ENCODE measurements around the gene WDSUB1. TPM values are rescaled to one million over a fixed set of nuclear protein-coding genes. Genes with fewer than 3 reads are reported as not detected.

Gene WDSUB1
- polyA plus RNA-seq, 1 of the 3 experiments (the other 2 are of a cell fraction) = 5.3 TPM

DNA sequence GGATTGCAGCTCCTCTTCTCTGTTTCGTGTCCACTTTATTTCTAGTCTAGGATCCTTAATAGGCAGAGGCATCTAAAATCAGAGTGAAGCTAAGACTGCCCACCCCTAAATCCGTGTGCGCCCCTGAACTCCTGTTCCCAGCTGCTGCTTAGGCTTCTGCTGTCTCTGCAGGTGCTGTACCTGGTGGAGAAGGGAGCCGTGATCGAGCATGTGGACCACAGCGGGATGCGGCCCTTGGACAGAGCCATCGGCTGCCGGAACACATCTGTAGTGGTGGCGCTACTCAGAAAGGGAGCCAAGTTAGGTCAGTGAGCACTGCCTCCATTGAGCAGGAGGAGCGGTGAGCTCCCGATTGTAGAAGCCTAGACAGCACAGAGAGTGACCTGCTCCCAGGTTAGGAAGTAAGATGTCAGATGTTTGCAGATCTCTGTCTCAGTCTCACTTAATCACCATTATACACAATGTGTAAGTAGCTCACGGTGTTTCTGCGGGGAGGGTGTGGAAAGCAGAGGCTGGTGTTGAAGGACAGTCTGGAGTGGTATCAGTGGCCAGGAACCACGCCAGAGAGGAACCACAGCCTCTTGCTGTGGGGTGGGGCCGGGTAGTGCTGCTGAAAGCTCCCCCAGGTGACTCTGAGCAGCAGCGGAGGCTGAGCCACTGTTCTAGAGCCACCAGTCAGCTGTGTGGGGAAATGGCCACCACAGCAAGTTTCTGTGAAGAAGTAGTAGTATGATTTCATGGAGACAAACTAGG lies 62.3 kb downstream of the WDSUB1 start:
- ChIA-PET POLR2A (interaction anchor here (0.6 kb wide), 1 partner anchor 20 kb away, joined by 3 read pairs; no protein-coding TSS in a partner anchor), CTCF (interaction anchor here (0.6 to 1.7 kb wide), 4 partner anchors 9 to 1318 kb away, joined by 3 to 4 read pairs (median 3); no protein-coding TSS in a partner anchor)
- Histone ChIP-seq H3K4me2 (no peak overlapping the region), H3K27me3 (ENCODE audit: insufficient read depth) (no peaks in the 10 kb centered on the region), H3K9ac (no peak overlapping the region), H2AFZ (ENCODE audit: low read depth) (no peak overlapping the region), H3K4me1 (ENCODE audit: control insufficient read depth in 1 of 2, insufficient read depth in 2 of 2, low read depth in 1 of 2, low read length in 1 of 2) (no peaks in the 10 kb centered on the region; a peak in 1 of 4 replicates), H3F3A (replicated peaks; ENCODE audit: insufficient read depth) (peaks cover 4% of the 10 kb centered on the region), H3K4me3 (ENCODE audit: low read depth in 2 of 2, low read length in 1 of 2) (no peak overlapping the region), H3K79me2 (ENCODE audit: insufficient read depth) (no peaks in the 10 kb centered on the region), H3K9me3 (no peaks in the 10 kb centered on the region), H4K20me1 (ENCODE audit: insufficient read depth) (no peaks in the 10 kb centered on the region), H3K36me3 (replicated peaks in 1 of 2; ENCODE audit: control insufficient read depth in 1 of 2, insufficient read depth in 2 of 2, low read length in 1 of 2) (peaks cover 12 to 70% of the 10 kb centered on the region in 2 experiments), H3K9me2 (no peaks in the 10 kb centered on the region), H3K27ac (ENCODE audit: low read depth in 2 of 2, low read length in 1 of 2) (no peak overlapping the region)
- WGBS (ENCODE audit: low lambda C conversion rate) = 95% methylated on average over 16 of the region's 17 CpGs
- no peak for DNase-seq
- TF ChIP-seq, protein P1, sequence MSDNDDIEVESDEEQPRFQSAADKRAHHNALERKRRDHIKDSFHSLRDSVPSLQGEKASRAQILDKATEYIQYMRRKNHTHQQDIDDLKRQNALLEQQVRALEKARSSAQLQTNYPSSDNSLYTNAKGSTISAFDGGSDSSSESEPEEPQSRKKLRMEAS (IDR thresholded peaks at IDR 0.05; ENCODE audit: low read depth) = no peak
- TF ChIP-seq TCF12 (IDR thresholded peaks at IDR 0.05) (no peak), POLR2AphosphoS5 (IDR thresholded peaks at IDR 0.05; ENCODE audit: low read depth, low read length) (no peak), SIN3A (IDR thresholded peaks at IDR 0.05; ENCODE audit: borderline replicate concordance, low read depth, low read length) (no peak), RAD21 (IDR thresholded peaks at IDR 0.05; ENCODE audit: low read length) (no peak), FOSL2 (IDR thresholded peaks at IDR 0.05; ENCODE audit: borderline replicate concordance, low read depth) (no peak), NRF1 (IDR thresholded peaks at IDR 0.05; ENCODE audit: low read depth, low read length) (no peak), ELF1 (IDR thresholded peaks at IDR 0.05) (no peak), TEAD4 (IDR thresholded peaks at IDR 0.05; ENCODE audit: borderline replicate concordance, insufficient read depth) (no peak), MXI1 (IDR thresholded peaks at IDR 0.05; ENCODE audit: low read depth, low read length) (no peak), CHD2 (IDR thresholded peaks at IDR 0.05; ENCODE audit: low read length, partially characterized antibody) (no peak)
- TF ChIP-seq, protein P2, sequence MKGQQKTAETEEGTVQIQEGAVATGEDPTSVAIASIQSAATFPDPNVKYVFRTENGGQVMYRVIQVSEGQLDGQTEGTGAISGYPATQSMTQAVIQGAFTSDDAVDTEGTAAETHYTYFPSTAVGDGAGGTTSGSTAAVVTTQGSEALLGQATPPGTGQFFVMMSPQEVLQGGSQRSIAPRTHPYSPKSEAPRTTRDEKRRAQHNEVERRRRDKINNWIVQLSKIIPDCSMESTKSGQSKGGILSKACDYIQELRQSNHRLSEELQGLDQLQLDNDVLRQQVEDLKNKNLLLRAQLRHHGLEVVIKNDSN (IDR thresholded peaks at IDR 0.05; ENCODE audit: borderline replicate concordance, low read depth) = no peak
- TF ChIP-seq, protein P3, sequence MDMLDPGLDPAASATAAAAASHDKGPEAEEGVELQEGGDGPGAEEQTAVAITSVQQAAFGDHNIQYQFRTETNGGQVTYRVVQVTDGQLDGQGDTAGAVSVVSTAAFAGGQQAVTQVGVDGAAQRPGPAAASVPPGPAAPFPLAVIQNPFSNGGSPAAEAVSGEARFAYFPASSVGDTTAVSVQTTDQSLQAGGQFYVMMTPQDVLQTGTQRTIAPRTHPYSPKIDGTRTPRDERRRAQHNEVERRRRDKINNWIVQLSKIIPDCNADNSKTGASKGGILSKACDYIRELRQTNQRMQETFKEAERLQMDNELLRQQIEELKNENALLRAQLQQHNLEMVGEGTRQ (IDR thresholded peaks at IDR 0.05; ENCODE audit: borderline replicate concordance, low read depth, low read length) = no peak
- TF ChIP-seq, protein P4, sequence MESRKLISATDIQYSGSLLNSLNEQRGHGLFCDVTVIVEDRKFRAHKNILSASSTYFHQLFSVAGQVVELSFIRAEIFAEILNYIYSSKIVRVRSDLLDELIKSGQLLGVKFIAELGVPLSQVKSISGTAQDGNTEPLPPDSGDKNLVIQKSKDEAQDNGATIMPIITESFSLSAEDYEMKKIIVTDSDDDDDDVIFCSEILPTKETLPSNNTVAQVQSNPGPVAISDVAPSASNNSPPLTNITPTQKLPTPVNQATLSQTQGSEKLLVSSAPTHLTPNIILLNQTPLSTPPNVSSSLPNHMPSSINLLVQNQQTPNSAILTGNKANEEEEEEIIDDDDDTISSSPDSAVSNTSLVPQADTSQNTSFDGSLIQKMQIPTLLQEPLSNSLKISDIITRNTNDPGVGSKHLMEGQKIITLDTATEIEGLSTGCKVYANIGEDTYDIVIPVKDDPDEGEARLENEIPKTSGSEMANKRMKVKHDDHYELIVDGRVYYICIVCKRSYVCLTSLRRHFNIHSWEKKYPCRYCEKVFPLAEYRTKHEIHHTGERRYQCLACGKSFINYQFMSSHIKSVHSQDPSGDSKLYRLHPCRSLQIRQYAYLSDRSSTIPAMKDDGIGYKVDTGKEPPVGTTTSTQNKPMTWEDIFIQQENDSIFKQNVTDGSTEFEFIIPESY (IDR thresholded peaks at IDR 0.05; ENCODE audit: borderline replicate concordance, low read depth) = no peak
